ENCODE measurements around the gene DSTYK.
A peak's percentile ranks its signal among the peaks of the same experiment; 100 is the strongest.

DSTYK gene

GRCh38 chr1:205192287-205192686, 19.2 kb downstream of the DSTYK start:
- H3K4me1 ChIP-seq (ENCODE audit: control insufficient read depth, insufficient read depth, low read length): peaks cover 41% of the 10 kb centered on the region
- no peak overlapping the region for H3K4me3 ChIP-seq (ENCODE audit: insufficient read depth, low read depth, low read length)
- H3K36me3 ChIP-seq (ENCODE audit: control insufficient read depth, insufficient read depth, low read length): peaks cover 1% of the 10 kb centered on the region
- H3K9me3 ChIP-seq (ENCODE audit: control insufficient read depth, low read length): no peaks in the 10 kb centered on the region
- WGBS, 2 experiments: 50 to 53% methylated on average over 8 of the region's 8 CpGs
- no peaks in the 10 kb centered on the region for H3K27me3 ChIP-seq (ENCODE audit: control insufficient read depth, insufficient read depth, low read length, poor library complexity, severe bottlenecking)
- H3K27ac ChIP-seq (ENCODE audit: insufficient read depth, low read depth, low read length, poor library complexity, severe bottlenecking): no peak overlapping the region

GRCh38 chr1:205191622-205192021, 19.9 kb downstream of the DSTYK start:
- Histone ChIP-seq H3K27me3 (ENCODE audit: control insufficient read depth, insufficient read depth, low read length, poor library complexity, severe bottlenecking) (no peaks in the 10 kb centered on the region), H3K4me1 (ENCODE audit: control insufficient read depth, insufficient read depth, low read length) (peaks cover 41% of the 10 kb centered on the region), H3K4me3 (ENCODE audit: insufficient read depth, low read depth, low read length) (no peak overlapping the region), H3K27ac (ENCODE audit: insufficient read depth, low read depth, low read length, poor library complexity, severe bottlenecking) (peak overlapping the region; percentile 11), H3K36me3 (ENCODE audit: control insufficient read depth, insufficient read depth, low read length) (peaks cover 3% of the 10 kb centered on the region), H3K9me3 (ENCODE audit: control insufficient read depth, low read length) (no peaks in the 10 kb centered on the region)
- WGBS, 2 experiments: 0 to 36% methylated on average over 1 to 2 of the region's 2 CpGs

- H3K36me3 ChIP-seq (ENCODE audit: control insufficient read depth, insufficient read depth, low read length): peaks cover 3% of the 10 kb centered on the region
- no peaks in the 10 kb centered on the region for H3K9me3 ChIP-seq (ENCODE audit: control insufficient read depth, low read length)
- no peak overlapping the region for H3K4me3 ChIP-seq (ENCODE audit: insufficient read depth, low read depth, low read length)
- peaks cover 41% of the 10 kb centered on the region for H3K4me1 ChIP-seq (ENCODE audit: control insufficient read depth, insufficient read depth, low read length)
- H3K27ac ChIP-seq (ENCODE audit: insufficient read depth, low read depth, low read length, poor library complexity, severe bottlenecking): peak overlapping the region; percentile 11
- 46 to 49% methylated on average over 9 of the region's 9 CpGs for WGBS, 2 experiments
- H3K27me3 ChIP-seq (ENCODE audit: control insufficient read depth, insufficient read depth, low read length, poor library complexity, severe bottlenecking): no peaks in the 10 kb centered on the region
These were observed 20.5 kb downstream of the DSTYK start for GRCh38 chr1:205190845-205191577.

- WGBS, 2 experiments: 85 to 96% methylated on average over 2 of the region's 2 CpGs
- Histone ChIP-seq H3K27me3 (ENCODE audit: control insufficient read depth, insufficient read depth, low read length, poor library complexity, severe bottlenecking) (no peaks in the 10 kb centered on the region), H3K27ac (ENCODE audit: insufficient read depth, low read depth, low read length, poor library complexity, severe bottlenecking) (no peak overlapping the region), H3K4me3 (ENCODE audit: insufficient read depth, low read depth, low read length) (no peak overlapping the region), H3K4me1 (ENCODE audit: control insufficient read depth, insufficient read depth, low read length) (peaks cover 41% of the 10 kb centered on the region), H3K36me3 (ENCODE audit: control insufficient read depth, insufficient read depth, low read length) (peaks cover 3% of the 10 kb centered on the region), H3K9me3 (ENCODE audit: control insufficient read depth, low read length) (no peaks in the 10 kb centered on the region)
These were observed 22.4 kb downstream of the DSTYK start for GRCh38 chr1:205189131-205189530.

GRCh38 chr1:205188596-205188995, 22.9 kb downstream of the DSTYK start:
- H3K36me3 ChIP-seq (ENCODE audit: control insufficient read depth, insufficient read depth, low read length): peaks cover 3% of the 10 kb centered on the region
- H3K4me1 ChIP-seq (ENCODE audit: control insufficient read depth, insufficient read depth, low read length): peaks cover 37% of the 10 kb centered on the region
- no peak overlapping the region for H3K27ac ChIP-seq (ENCODE audit: insufficient read depth, low read depth, low read length, poor library complexity, severe bottlenecking)
- 75 to 79% methylated on average over 1 of the region's 2 CpGs for WGBS, 2 experiments
- no peak overlapping the region for H3K4me3 ChIP-seq (ENCODE audit: insufficient read depth, low read depth, low read length)
- no peaks in the 10 kb centered on the region for H3K27me3 ChIP-seq (ENCODE audit: control insufficient read depth, insufficient read depth, low read length, poor library complexity, severe bottlenecking)
- no peaks in the 10 kb centered on the region for H3K9me3 ChIP-seq (ENCODE audit: control insufficient read depth, low read length)

GRCh38 chr1:205188098-205188497, 23.4 kb downstream of the DSTYK start:
- Histone ChIP-seq H3K27me3 (ENCODE audit: control insufficient read depth, insufficient read depth, low read length, poor library complexity, severe bottlenecking) (no peaks in the 10 kb centered on the region), H3K4me1 (ENCODE audit: control insufficient read depth, insufficient read depth, low read length) (peaks cover 32% of the 10 kb centered on the region), H3K9me3 (ENCODE audit: control insufficient read depth, low read length) (no peaks in the 10 kb centered on the region), H3K4me3 (ENCODE audit: insufficient read depth, low read depth, low read length) (no peak overlapping the region), H3K27ac (ENCODE audit: insufficient read depth, low read depth, low read length, poor library complexity, severe bottlenecking) (no peak overlapping the region), H3K36me3 (ENCODE audit: control insufficient read depth, insufficient read depth, low read length) (peaks cover 3% of the 10 kb centered on the region)
- WGBS, 2 experiments: 65 to 69% methylated on average over 2 of the region's 2 CpGs

GRCh38 chr1:205187420-205187819, 24.1 kb downstream of the DSTYK start:
- 88 to 92% methylated on average over 10 of the region's 10 CpGs for WGBS, 2 experiments
- Histone ChIP-seq H3K36me3 (ENCODE audit: control insufficient read depth, insufficient read depth, low read length) (peaks cover 3% of the 10 kb centered on the region), H3K27ac (ENCODE audit: insufficient read depth, low read depth, low read length, poor library complexity, severe bottlenecking) (no peak overlapping the region), H3K9me3 (ENCODE audit: control insufficient read depth, low read length) (no peaks in the 10 kb centered on the region), H3K4me3 (ENCODE audit: insufficient read depth, low read depth, low read length) (no peak overlapping the region), H3K4me1 (ENCODE audit: control insufficient read depth, insufficient read depth, low read length) (peaks cover 26% of the 10 kb centered on the region), H3K27me3 (ENCODE audit: control insufficient read depth, insufficient read depth, low read length, poor library complexity, severe bottlenecking) (no peaks in the 10 kb centered on the region)

GRCh38 chr1:205186191-205186590, 25.3 kb downstream of the DSTYK start:
- Histone ChIP-seq H3K27ac (ENCODE audit: insufficient read depth, low read depth, low read length, poor library complexity, severe bottlenecking) (no peak overlapping the region), H3K9me3 (ENCODE audit: control insufficient read depth, low read length) (no peaks in the 10 kb centered on the region), H3K4me1 (ENCODE audit: control insufficient read depth, insufficient read depth, low read length) (peaks cover 15% of the 10 kb centered on the region), H3K36me3 (ENCODE audit: control insufficient read depth, insufficient read depth, low read length) (peaks cover 3% of the 10 kb centered on the region), H3K27me3 (ENCODE audit: control insufficient read depth, insufficient read depth, low read length, poor library complexity, severe bottlenecking) (no peaks in the 10 kb centered on the region), H3K4me3 (ENCODE audit: insufficient read depth, low read depth, low read length) (no peak overlapping the region)

GRCh38 chr1:205183676-205184335, 27.7 kb downstream of the DSTYK start:
- H3K27me3 ChIP-seq (ENCODE audit: control insufficient read depth, insufficient read depth, low read length, poor library complexity, severe bottlenecking): no peaks in the 10 kb centered on the region
- H3K9me3 ChIP-seq (ENCODE audit: control insufficient read depth, low read length): no peaks in the 10 kb centered on the region
- WGBS, 2 experiments: 74 to 87% methylated on average over 2 to 4 of the region's 4 CpGs
- H3K4me3 ChIP-seq (ENCODE audit: insufficient read depth, low read depth, low read length): no peak overlapping the region
- peaks cover 3% of the 10 kb centered on the region for H3K36me3 ChIP-seq (ENCODE audit: control insufficient read depth, insufficient read depth, low read length)
- H3K4me1 ChIP-seq (ENCODE audit: control insufficient read depth, insufficient read depth, low read length): no peaks in the 10 kb centered on the region
- no peak overlapping the region for H3K27ac ChIP-seq (ENCODE audit: insufficient read depth, low read depth, low read length, poor library complexity, severe bottlenecking)

GRCh38 chr1:205182930-205183329, 28.6 kb downstream of the DSTYK start:
- no peaks in the 10 kb centered on the region for H3K9me3 ChIP-seq (ENCODE audit: control insufficient read depth, low read length)
- 94 to 96% methylated on average over 2 of the region's 2 CpGs for WGBS, 2 experiments
- peaks cover 3% of the 10 kb centered on the region for H3K36me3 ChIP-seq (ENCODE audit: control insufficient read depth, insufficient read depth, low read length)
- no peaks in the 10 kb centered on the region for H3K27me3 ChIP-seq (ENCODE audit: control insufficient read depth, insufficient read depth, low read length, poor library complexity, severe bottlenecking)
- H3K4me3 ChIP-seq (ENCODE audit: insufficient read depth, low read depth, low read length): no peak overlapping the region
- H3K27ac ChIP-seq (ENCODE audit: insufficient read depth, low read depth, low read length, poor library complexity, severe bottlenecking): no peak overlapping the region
- H3K4me1 ChIP-seq (ENCODE audit: control insufficient read depth, insufficient read depth, low read length): no peaks in the 10 kb centered on the region
